GM18951 (cell line): ENCODE results near the gene ACACB.

Experiments
- POLR2A ChIP-seq: IDR thresholded peaks from 4 replicates; pipeline ENCODE4 v1.6.1; 2011; ENCODE audit warnings: mild to moderate bottlenecking; ENCODE audit not compliant: insufficient read length, insufficient read depth; ENCODE audit errors: extremely low read depth
- in situ Hi-C: fragments of 300-500 bp; cut with MboI; formaldehyde crosslinking; loops from one replicate; pipeline ENCODE4 v1.12.0; 2022; ENCODE audit warnings: low sequenced_read_pairs, mixed read lengths, inconsistent platforms; ENCODE audit not compliant: unreplicated experiment

ACACB gene

DNA sequence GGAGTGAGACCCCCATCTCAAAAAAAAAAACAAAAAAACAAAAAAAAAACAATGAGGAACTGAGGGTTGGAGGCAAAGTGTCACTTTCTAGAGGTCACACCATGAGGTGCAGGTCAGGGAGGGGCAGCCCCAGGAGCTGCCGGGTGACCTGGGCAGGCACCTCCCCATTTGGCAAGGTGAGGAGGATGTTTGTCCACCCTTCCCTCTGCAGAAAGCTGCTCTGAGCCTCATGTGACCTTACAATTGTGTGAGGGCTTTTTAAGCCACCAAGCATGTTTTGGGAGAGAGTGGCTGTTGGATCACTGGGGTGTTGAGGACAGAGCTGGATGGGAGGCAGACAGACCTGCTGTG, 143.1 kb downstream of the ACACB start:
- no peak for TF ChIP-seq POLR2A

DNA sequence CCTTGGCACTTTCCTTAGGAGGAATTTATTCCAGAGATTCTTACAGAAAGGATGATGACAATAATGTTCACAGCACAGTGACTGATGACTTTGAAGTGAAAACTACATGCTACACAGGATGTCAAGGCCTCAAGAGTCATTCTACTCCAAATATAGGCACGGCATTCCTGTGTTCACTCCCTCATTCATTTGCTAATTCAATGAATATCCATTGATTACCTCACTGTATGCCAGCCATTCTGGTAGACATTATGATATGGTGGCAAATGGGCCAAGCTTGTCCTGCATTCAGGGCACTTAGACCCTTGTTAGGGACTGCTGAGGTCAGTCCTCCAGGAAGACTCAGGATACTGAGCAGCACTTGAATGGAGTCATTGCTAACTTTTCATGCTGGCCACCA, 144.7 kb downstream of the ACACB start:
- TF ChIP-seq POLR2A: no peak
- in situ Hi-C loops: no loop called here

More for the DNA sequence above, 143.1 kb downstream of the ACACB start:
- in situ Hi-C loops: no loop called here

DNA sequence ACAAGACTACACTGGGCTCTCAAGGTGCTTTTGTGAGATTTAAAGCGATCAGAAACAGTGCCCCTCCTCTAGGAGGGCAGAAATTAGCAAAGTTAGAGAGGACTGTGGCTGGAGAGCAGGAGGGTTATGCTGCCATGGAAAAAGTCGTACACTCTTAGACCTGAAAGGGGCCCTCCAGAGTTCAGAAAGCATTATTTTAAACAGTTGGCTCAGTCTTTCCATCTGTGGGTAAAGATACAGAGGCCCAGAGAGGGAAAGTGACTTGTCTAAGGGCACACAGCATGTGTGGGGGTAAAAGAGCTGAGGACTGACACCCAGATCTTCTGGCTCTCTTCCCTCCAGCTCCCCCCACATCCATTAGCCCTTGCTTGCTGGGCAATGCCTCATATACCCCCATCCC, 145.6 kb downstream of the ACACB start:
- TF ChIP-seq POLR2A: no peak
- in situ Hi-C loops: no loop called here

DNA sequence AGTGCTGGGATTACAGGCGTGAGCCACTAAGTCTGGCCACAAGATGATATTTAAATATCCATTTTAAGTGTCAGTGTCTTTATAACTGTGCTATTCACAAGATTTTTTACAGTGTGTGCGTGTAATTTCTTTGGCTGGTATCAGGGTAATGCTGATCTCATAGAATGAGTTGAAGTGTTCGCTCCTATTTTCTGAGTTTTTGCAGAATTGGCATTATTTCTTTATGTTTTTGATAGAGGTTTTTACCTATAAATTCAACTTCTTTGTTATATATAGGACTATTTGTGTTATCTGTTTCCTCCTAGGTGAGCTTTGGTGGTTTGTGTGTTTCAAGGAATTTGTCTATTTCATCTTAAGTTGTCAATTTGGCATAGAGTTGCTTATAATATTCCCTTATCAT, 147.1 kb downstream of the ACACB start:
- TF ChIP-seq POLR2A: no peak
- in situ Hi-C loops: no loop called here

DNA sequence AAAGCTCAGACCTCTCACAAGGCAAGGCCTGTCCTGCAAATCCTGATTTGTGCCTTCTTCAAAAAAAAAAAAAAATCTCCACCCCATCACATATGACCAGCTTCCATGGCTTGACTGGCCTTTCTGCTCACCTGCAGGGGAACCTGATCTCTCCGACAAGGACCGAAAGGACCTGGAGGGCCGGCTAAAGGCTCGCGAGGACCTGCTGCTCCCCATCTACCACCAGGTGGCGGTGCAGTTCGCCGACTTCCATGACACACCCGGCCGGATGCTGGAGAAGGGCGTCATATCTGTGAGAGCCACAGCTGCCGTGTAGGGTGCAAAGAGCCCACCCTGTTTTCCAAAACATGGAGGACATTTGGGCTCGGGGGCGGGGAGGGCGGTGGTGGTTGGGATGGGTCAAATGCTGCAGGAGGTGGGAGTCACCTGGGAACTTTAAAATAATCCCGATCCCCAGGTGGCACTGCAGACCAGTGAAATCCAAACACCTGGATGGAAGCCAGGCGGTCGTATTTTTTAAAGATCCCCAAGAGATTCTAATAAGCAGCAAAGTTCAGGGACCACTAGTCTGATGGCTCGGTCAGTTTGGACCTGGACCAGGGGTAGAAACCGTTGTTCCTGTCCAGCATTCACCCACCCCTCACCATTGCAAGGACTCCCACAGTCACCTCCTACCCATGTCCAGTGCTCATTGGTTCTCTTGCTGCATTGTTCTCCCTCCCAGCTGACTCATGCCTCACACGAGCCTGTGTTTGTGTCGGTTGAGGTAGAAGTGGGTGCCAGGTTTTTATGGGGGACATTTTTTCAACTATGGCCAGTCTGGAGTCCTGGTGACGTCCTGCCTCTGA, 147.9 kb downstream of the ACACB start:
- no peak for TF ChIP-seq POLR2A
- in situ Hi-C loops: no loop called here

DNA sequence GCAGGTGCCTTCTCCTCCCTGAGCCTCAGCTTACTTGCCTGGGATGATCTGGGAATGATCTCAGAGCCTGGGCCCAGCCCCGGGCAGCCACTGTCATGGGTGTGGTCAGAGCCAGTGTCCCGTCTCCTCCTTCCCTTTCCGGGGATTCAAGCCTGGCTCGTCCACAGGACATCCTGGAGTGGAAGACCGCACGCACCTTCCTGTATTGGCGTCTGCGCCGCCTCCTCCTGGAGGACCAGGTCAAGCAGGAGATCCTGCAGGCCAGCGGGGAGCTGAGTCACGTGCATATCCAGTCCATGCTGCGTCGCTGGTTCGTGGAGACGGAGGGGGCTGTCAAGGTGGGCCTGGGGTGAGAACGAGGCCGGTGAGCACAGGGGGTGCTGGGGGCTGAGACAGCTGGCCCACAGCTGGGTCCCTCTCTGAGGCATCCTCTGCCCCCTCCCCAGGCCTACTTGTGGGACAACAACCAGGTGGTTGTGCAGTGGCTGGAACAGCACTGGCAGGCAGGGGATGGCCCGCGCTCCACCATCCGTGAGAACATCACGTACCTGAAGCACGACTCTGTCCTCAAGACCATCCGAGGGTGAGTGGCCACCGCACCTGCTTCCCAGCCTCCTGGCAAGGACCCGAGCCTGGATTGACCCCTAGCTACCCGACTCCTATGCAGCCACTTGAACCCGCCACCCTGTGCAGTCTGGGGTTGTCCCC, 148.7 kb downstream of the ACACB start:
- in situ Hi-C loops: no loop called here

DNA sequence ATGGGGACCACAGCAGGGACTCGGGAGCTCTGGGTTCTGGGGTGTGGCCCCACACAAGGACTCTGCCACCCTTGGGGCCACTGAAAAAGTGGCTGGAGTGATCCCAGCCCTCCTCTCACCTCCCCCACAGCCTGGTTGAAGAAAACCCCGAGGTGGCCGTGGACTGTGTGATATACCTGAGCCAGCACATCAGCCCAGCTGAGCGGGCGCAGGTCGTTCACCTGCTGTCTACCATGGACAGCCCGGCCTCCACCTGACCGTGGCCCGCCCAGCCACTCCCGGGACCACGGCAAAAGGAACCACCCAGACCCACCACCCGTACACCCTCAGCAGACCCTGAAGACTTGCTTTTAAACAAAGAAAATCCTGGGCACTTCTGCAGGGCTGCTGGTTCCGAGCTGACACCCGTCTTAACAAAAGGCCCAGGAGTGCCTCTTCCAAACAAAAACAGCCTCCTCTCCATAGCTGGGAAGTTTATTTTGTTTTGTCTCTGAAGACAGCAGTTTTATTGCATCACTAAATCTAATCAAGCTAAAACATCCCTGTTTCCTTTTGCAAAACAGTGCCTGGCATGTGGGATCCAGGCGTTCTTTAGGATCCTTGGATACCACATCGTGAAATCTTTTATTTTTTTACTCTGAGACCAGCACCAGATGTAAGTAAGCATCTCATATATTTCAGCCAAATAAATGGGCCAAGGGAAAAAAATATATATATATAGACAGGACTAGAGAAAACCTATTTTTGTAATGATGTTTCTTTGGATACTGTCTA, 149.9 kb downstream of the ACACB start:
- no peak for TF ChIP-seq POLR2A
- in situ Hi-C loops: no loop called here

More for the DNA sequence above, 148.7 kb downstream of the ACACB start:
- no peak for TF ChIP-seq POLR2A

DNA sequence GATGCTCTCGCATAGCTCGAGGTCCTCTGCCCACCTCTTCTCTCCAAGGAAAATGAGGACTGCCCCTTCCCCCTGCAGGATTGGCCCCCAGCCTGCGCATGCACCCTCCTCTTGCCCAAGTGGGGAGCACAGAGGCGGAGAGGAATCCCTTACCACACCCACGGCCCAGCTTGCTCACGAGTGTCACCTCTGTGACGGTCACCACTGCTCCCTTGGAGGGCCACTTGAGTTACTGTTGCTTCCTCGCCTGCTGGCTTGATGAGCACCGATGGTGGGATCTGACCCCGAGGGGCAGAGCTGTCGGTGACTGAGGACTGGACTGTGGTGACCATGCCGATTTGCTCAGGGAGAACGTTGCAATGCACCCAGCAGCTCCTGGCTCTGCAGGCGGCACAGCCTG, 151.0 kb downstream of the ACACB start:
- in situ Hi-C loops: no loop called here

DNA sequence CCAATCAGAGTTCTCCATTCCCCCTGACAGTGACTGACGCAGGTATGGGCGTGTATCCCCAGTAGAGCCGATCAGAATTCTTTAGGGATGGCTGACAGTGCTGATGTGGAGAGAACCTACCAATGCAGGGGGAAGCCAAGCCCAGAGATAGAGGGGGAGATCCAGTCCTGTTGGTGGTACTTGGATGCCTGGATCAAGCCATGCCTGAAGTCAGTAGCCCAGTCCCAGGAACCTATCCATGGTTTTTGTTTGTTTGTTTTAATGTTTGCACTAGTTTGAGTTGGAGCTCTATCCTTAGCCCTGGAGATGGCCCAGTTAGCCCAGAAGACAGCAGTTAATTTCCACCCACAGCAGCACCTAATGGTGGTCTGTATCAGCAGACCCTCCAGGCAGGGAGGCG, 152.5 kb downstream of the ACACB start:
- TF ChIP-seq POLR2A: no peak
- in situ Hi-C loops: no loop called here

More for the DNA sequence above, 151.0 kb downstream of the ACACB start:
- TF ChIP-seq POLR2A: no peak

DNA sequence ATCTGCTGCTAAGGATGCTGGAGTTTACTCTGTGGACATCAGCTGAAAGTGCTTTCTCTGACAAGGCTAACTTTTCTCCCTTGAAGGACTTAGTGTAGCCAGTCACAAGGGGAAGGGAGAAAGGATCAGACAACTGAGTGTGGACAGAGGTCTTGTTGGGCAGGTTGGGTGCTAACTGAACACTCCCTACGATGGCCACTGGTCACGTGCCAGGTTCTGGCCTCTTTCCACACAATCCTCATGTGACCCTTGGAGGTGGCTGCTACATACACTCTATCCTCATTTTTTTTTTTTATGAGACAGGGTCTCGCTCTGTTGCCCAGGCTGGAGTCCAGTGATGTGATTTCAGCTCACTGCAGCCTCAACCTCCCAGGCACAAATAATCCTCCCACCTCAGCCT, 153.0 kb downstream of the ACACB start:
- TF ChIP-seq POLR2A: no peak
- in situ Hi-C loops: no loop called here

DNA sequence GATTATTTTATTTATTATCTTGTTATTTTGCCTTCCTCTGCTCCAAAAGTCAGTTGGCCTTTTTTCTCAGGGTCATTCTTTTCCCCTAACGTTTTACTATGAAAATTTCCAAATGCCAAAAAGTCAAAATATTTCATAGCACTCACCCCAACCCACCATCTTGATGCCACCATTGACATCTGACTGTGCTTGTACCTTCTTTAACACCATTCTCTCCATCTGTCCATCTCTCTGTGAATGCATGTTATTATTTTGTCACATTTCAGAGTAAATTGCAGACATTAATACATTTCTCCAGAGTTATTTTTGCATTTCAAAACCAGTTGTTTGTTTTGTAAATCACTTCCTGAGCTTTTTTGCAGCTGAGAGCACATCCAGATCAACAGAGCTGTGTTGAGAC, 154.1 kb downstream of the ACACB start:
- no peak for TF ChIP-seq POLR2A
- in situ Hi-C loops: no loop called here

DNA sequence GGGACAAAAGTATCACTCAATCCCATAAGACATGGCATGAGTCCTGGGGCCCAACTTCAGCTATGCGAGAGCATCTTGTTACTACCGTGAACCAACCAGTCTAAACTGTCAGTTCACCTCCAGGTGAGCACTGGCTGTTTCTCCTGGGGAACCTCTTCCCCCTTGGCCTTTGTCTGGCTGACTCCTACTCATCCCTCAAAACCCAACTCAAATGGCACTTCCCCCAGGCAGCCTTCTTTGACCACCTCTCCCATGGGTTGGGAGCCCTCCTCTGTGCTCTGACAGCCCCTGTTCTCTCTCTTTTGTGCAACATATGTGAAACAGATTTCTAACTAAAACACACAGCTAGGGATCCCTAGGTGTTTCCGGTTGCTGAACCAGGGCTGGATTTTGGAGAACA, 155.0 kb downstream of the ACACB start:
- in situ Hi-C loops: no loop called here
- TF ChIP-seq POLR2A: no peak

DNA sequence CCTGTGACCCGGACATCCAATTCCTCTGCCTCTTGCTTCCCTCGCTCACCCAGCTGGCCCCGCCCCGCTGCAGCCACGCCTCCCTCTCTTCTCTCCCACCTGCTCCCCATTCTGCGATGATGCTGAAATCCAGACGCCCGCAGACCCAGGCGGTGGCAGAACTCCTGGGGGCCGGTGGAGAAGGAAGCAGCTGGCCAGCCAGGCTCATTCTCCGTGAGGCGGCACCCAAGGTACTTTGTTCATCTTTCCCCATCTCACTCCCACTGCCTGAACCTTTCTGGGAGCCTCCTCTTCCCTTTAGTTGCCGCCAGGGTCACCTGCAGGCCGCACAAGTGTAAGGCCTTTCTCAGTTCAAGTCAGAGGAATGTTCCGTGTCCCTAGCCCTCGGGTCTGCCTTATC, 157.0 kb downstream of the ACACB start:
- in situ Hi-C loops: no loop called here
- no peak for TF ChIP-seq POLR2A
